NCI-H526 treated with DMSO at 0.1 percent for 48 hours (cell line): ENCODE data around the gene PTGIS.
"Not testable (repeated sequence)": the region's sequence is repeated elsewhere in the genome, so short reads cannot be mapped to it uniquely, and the experiment has no call there.

ENCODE experiments used
- DNase-seq: peaks from one replicate; lab custom pipeline; 2025; lab: John Stamatoyannopoulos, UW

Gene PTGIS

DNA sequence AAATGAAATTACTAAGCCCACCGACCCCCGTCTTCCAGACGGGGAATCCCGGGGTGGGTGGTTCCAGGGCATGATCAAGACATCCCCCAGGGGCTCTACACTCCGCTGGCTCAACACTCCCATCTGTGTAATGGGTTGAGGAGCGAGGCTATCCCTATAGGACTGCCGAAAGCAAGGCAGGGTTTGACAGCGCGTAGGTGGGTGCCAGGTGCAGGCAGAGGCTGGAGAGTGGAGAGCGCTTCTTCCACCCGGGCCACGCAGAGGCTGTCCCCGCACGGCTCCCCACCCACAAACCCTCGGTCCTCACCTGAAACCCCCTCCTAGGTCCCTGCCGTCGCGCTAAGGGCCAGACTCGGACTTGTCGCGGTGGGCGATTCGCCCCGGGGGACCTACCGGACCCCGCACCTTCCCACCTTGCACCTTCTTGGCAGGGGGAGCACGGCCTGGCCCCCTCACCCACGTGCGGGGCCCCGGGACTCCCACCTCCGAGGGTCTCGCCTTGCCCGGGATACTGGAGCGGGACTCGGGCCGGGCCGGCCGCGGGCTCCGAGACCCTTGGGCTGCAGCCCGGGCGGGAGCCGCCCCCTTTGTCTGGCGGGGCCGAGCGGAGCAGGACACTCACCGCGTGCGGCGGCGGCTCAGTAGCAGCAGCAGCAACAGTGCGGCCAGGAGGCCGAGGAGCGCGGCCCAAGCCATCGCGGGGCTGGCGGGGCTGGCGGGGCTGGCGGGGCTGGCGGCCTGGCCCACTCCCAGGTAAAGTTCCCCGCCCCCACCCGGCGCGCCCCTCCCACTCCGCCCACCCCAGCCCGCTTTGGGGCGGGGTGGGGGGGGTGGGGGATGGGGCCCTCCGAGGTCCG lies at the start of gene PTGIS:
Gene PTGIS, minus strand, starts transcription at position 717 of the 857 bp plus-strand sequence. Its CDS starts 21 bp downstream, at position 696.
- no peak for DNase-seq

DNA sequence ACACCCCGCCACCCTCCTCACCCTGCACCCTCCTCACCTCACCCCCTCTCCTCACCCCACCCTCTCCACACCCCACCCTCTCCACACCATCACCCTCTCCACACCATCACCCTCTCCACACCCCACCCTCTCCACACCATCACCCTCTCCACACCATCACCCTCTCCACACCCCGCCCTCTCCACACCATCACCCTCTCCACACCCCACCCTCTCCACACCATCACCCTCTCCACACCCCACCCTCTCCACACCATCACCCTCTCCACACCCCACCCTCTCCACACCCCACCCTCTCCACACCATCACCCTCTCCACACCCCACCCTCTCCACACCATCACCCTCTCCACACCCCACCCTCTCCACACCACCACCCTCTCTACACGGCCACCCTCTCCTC lies 49.5 kb upstream of the PTGIS start:
- DNase-seq, result not testable (repeated sequence)

DNA sequence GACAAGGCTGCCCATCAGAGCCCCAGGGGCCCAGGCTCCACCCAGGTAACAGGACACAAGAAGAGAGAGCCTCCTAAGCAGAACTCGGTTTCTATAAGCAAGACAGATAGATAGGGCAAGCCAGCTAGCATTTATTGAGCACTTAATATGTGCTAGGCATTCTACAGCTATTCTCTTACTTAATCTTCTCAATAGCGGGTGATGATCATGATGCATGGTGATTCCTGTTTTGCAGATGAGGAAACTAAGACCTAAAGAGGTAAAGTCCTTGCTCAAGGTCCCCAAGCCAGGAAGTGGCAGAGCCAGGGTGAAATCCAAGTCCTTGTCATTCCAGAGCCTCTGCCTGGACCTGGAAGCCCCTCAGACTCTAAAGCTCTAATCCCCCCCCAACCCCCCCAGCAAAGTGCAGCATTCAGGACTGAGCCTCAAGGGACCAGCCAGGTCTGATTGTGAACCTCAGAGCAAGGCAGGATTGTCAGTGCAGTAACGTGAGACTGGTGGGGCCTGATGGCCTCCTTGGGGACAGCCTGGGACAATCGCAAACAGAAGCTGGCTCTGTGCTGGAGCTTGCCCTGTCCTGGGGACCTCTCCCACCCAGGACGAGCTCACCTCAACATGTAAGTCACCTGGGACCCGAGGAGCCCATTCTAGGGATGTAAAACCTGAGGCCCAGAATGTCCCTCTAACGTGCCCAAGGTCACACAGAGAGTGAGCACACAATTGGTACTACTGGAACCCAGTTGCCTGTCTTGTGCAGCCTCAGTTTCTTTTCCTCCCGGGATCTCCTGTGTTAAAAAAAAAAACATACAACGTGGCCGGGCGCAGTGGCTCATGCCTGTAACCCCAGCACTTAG lies 48.4 kb upstream of the PTGIS start:
- DNase-seq, result no peak

DNA sequence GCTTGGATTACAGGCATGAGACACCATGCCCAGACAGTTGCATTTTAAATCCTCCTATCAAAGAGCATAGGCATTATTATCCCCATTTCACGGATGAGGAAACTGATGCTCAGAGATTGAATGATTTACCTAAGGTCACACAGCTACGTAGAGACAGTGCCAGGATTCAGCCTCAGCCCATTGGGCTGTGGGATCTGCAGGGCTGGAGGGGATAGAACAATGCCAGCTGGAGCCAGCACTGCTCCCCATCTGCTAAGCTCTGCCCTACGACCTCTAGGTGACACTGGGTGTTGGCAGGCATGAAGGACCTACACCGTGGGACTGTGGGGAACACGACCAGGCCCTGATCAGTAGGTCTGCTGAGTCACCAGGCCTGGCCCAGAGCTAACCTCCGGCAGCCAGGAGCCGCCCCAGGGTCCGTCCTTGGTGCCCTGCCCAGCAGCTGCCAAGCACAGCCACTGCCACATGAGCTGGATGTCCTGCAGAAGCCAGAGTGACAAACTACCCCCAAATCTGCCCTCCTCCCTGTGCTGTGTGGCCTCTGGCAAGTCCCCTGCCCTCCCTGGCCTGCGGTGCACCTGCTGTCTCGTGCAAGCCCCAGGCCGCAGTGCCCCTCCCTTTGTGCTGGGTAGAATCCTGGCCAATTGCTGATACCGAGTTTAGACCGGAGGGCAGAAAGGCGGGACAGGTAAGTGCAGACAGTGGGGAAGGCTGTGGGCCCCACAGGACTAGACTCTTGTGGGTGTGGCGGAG lies 47.6 kb upstream of the PTGIS start:
- no peak for DNase-seq

DNA sequence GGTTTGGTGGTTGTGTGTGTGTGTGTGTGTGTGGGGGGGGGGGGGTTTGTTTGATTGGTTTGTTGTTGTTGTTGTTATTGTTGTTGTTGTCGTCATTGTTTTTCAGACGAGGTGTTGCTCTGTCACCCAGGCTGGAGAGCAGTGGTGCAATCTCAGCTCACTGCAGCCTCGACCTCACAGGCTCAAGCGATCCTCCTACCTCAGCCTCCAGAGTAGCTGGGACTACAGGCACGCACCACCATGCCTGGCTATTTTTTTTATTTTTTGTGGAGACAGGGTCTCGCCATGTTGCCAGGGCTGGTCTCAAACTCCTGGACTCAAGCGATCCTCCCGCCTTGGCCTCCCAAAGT lies 47.1 kb upstream of the PTGIS start:
- DNase-seq, result not testable (repeated sequence)

DNA sequence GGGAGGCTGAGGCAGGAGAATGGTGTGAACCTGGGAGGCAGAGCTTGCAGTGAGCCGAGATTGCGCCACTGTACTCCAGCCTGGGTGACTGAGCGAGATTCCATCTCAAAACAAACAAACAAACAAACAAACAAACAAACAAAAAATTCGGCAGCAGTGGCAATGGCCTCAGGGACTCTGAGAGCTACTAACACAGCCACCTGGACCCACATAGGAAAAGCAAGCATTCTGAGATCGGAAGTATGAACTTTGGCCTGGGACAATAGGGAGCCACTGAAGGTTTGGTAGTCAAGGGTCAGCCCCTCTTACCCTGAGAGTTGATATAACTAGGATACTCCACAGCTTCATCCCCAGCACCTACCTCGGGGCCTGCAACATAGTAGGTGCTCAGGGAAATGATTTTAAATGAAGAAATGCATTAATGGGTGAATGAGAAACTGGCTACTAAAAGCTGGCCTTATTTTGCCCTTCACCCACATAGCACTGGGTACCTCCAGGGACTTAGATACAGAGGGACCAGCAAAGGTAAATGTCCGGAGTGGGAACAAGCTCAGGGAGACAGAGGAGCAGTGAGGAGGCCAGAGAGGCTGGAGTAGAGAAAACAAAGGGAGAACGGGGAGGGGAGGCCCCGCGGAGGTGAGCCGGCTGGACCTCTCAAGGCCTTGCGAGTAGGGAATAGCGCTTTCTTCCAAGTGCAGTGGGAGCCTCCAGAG lies 46.6 kb upstream of the PTGIS start:
- DNase-seq, result no peak

DNA sequence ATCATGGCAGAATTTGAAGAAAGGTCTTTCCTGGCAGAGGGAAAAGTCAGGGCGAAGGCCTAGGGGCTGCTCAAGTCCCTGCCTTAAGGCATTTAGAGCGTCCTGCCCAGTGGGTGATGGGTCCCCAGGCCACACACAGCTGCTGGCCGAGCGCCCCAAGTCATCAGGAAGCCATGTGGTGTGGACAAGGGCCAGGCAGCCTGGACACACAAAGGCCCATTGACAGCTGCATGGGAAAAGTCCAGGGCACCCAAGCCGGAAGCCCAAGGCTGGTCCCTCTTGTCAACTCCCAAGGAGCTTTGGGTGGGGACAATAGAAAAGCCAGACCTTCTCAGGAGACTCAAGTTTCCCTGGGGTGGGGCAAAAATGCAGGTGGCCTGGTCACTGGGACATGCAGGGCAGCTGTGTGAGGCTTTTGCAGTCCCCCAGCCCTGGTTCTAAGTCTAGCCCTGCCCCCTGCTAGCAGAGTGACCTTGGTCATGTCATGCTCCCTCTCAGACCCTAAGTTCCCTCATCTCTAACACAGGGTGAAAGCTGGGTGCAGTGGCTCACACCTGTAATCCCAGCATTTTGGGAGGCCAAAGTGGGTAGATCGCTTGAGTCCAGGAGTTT lies 44.3 kb upstream of the PTGIS start:
- DNase-seq, result no peak

DNA sequence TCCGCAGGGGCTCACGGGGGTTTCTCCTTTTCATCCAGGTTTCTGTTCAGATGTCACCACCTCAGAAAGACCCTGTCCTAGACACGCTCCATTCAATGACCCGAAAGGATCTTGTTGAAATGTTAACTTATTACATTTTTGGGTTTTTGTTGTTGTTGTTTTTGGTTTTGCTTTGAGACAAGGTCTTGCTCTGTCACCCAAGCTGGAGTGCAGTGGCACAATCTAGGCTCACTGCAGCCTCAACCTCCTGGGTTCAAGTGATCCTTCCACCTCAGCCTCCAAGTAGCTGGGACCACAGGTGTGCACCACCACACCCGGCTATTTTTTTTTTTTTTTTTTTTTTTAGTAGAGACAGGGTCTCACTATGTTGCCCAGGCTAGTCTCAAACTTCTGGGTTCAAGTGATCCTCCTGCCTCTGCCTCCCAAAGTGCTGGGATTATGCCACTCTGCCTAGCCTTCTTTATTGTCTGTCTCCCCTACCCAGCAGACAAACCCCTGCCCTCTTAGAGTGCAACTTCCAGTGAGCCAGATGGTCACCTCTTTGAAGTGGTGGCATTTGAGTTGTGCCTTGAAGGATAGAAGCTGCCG lies 43.7 kb upstream of the PTGIS start:
- not testable (repeated sequence) for DNase-seq

DNA sequence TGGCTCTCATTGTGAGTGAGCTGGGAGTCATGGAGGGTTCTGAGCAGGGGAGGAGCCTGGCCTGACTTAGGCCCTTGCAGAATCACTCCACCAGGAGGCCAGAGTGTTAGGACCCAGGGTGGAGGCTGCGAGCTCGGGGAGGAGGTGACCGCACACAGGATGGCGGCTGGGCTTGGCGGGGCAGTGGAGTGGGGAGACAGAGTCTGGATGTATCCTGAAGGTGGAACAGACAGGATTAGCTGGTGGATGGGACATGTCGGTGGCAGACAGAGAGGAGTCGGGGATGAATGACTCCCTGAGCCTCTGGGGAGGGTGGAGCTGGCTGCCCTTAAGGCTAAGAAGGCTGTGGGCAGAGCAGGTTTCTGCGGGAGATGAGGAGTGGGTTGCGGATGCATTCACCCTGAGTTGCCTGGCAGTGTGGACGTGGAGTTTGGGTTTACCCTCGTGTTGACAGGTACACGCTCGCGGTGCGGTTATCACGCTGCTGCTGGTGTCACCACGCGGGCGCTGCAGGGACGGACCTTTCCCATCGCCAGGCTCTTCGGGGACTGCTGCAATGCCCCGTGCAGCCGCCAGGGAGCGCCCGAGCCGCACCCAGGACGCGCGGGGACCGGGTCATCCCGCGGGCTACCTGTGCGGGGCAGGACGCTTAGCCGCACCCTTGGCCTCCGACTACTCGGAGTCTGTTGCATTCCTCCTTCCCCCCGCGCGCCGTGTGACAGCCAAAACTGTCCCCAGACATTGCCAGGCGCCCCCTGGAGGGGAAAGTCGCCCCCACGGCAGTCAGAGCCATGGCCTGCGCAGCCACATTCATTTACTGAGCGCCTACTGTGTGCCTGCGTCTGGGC lies 43.0 kb upstream of the PTGIS start:
- peak; percentile 60 for DNase-seq

DNA sequence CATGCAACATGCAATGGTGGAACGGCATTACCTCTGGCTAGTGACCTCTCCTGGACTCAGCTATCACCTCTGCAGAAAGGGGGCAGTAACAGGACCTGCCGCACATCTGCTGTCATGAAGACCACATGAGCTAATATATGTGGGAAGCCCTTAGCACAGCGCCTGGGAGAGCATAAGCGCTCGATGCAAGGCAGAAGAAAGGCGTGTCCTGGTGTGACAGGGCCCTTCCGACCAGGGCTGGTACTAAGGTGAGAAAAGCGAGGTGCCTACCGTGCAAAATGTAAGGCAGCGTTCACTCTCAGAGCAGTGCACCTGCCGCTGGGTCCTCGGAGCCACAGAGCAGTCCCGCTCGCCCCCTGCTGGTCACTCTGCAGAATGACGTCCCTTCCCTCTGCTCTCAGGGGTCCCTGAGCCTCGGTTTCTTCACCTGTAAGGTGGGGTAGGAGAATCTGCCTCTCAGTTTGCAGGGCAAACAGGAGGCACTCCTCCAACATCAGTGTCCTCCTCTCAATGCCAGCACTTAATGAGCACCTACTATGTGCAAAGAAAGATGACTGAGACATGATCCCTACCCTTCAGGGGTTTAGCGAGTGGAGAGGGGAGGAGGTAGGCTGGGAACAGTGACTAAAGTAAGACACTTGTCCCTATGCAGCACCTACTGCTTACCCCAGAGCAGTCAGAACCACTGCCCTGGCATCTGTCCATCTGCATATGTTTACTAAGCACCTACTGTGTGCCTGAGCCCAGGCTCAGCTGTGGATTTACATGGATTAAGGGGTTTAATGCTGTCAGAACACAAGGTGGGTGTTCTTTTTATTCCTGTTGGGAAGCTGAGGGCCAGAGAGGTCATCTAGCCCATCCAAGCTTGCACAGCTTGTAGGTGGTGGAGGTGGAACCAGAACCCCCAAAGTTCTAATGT lies 41.1 kb upstream of the PTGIS start:
- peak; percentile 75 for DNase-seq

DNA sequence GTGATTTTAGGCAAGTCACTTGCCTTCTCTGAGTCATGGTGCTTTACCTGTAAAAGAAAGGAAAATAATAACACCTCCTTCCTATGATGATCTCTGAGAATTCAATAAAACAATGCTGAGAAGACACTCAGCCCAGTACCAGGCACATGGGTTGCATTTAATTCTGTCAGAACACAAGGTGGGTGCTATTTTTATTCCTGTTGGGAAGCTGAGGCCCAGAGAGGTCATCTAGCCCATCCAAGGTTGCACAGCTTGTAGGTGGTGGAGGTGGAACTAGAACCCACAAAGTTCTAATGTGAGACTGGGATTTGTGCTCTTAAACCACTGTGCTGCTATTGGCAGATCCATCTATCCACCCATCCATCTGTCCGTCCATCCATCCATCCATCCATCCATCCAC lies 39.6 kb upstream of the PTGIS start:
- DNase-seq, result no peak

DNA sequence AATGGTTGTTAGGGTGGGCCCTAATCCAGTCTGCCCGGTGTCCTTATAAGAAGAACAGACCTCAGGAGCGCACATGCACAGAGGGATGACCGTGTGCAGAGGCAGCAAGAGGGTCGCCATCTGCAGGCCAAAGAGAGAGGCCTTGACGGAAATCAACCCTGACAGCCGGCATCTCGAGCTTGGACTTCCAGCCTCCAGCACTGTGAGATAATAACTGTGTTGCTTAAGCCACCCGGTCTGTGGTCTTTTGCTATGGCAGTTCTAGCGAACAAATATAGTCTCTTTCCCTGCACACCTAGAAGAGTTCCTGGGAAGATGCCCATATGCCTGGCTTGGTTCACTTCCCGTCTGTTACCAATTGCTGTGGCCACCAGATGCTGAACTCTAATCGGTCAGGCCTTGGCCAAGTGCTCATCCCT lies 35.3 kb upstream of the PTGIS start:
- no peak for DNase-seq

DNA sequence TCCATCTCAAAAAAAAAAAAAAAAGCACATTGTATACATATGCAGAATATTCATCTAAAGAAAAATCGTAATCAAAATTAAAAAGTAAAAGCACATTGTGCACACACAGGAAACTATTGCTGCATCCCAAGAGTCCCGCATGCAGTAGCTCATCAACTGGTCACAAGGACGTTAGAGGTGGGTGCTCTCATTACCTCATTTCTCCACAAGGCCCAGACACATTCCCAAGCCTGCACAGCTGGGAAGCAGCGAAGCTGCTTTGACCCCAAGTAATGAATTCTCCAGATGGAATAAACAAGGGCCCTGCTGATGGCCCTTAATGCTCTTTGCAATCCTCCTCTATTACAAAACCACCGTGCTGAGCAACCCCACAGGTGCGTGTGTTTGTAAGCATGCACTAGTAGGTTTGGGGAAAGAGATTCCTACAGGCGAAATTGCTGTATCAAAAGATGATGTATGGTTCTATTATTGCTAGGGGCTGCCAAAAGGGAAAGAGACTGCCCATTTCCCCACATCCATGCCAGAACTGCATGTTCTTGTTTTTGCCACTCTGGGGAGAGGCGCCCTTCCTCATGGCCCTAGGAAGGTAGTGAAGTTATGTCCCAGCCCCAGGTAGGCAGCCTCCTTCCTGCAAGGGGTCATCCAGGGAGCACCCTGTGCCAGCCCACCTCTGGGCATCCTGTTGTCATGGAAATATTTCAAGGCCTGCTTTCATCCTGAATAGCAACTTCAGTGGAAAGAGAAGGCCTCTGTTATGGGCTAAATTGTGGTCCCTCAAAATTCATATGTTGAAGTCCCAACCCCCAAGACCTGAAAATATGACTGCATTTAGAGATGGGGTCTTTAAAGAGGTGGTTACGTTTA lies 34.6 kb upstream of the PTGIS start:
- DNase-seq, result no peak

DNA sequence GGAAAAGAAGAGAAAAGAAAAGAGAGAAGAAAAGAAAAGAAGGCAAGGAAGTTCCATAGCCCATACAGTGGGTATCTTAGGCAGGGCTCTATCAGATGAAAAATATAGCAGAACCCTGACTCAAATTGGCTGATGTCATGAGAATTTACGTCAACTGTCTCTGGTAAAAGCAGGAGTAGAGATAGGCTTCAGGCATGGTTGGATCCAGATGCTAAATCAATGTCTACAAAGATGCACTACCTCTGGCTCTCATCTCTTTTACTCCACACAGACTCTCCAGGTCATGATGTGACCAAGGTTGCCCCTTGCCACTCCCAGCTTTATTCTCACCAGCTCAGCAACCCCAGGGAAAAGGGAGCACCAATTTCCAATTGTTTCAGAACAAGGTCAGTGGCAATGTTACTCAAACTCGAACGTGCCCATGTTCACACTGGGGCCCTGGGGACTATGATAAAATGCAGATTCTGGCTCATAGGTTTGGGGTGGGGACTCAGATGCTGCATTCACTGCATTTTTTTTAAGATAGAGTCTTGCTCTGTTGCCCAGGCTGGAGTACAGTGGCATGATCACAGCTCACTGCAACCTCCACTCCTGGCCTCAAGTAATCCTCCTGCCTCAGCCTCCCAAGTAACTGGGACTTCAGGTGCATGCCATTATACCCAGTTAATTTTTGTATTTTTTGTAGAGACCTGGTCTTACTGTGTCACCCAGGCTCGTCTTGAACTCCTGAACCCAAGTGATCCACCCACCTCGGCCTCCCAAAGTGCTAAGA lies 33.4 kb upstream of the PTGIS start:
- no peak for DNase-seq

DNA sequence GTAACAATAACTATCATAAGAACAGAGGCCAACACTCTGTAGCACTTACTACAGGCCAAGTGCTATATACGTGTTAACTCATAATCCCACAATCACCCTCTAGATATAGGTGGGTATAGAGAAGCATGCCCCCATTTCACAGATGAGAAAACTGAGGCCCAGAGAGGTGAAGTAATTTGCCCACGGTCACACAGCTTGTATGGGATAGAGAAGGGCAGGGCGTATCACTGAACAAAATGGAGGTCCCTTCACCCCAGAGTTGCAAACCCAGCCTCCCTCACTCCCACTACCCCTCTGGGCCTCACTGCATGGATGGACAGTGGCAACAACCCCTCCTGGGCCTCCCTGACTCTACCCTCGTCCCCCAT lies 31.8 kb upstream of the PTGIS start:
- no peak for DNase-seq

DNA sequence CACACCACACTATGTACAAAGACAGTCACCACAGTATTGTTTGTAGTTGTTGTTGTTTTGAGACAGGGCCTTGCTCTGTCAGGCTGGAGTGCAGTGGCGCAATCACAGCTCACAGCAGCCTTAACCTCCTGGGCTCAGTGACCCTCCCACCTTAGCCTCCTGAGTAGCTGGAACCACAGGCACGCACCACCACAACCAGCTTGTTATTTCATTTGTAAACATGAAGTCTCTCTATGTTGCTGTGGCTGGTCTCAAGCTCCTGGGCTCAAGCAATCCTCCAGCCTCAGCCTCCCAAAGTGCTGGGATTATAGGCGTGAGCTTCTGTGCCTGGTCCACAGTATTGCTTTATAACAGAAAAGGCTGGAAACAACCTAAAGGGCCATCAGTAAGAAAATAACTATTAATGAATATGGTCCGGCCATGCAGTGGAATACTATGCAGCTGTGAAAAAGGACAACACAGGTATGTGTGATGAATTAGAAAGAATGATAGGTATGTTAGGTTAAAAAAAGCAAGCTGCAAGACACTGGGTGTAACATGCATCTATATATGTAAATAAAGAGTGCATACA lies 30.0 kb upstream of the PTGIS start:
- no peak for DNase-seq
